Bone marrow (tissue), 2 donors: ENCODE measurements around the gene TSHZ3.

Experiments
- DNase-seq, 2 donors: peaks; one replicate each; lab custom pipeline; 2025; lab: John Stamatoyannopoulos, UW

Gene TSHZ3

DNA sequence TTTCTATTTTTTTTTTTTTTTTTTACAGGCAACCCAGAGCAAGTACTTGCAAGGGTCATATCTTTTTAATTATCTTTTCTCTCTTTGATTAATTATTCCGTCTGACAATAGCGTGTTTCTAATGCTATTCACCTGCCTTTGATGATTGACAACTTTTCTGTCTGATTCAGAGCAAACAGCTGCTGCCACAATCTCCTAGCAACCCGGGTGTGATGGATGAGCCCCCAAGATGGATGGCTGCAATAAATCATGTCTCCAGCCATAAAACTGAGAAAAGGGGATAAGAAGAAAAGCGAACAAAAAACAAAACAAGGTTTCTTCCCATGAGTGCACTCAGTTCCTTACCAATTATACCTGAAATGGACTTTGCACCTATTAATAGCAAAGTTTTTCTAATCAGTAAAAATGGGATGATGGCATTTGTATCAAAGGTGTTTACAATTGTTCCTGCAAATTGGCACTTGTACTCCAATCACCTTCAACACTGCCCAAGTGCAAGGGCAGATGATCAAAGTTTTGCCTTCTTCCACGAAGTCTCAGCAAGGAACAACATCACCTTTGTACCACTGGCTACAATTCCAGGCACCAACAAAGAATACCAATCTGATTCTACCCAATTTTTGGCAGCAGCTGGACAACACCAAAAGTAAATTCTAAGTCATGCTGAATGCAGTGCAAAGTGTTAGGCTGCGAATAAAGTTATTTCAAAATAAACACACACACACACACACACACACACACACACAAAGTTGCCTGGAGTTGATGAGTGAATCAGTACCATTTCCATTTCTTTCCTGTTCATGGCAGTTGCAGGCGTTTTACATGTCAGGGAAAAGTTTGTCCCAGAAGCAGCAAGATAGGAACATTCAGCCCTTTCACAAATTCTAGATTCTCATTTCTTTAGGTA, 12.0 kb downstream of the TSHZ3 start:
- no peak for DNase-seq

DNA sequence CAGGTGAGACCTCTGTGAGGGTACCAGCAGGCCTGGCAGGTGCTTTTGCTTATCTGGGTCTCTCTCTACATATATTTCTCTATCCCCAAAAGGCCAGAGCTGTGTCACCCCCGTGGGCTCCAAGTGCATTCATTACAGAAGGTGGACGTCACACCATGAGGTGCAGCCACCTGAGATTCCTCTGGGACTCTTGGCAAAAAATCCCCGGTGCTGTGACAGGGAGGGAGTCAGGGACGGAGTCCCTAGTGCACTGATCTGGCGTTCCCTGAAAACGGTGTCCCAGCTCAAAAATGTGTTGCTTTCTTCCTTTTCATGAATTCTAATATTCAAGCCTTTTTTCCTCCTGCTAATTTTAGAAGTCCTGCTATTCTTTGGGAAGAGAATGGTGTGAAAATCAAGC, 13.5 kb downstream of the TSHZ3 start:
- DNase-seq: no peak

GRCh38 chr19:31334849-31335624, 14.2 kb downstream of the TSHZ3 start:
- no peak for DNase-seq

DNA sequence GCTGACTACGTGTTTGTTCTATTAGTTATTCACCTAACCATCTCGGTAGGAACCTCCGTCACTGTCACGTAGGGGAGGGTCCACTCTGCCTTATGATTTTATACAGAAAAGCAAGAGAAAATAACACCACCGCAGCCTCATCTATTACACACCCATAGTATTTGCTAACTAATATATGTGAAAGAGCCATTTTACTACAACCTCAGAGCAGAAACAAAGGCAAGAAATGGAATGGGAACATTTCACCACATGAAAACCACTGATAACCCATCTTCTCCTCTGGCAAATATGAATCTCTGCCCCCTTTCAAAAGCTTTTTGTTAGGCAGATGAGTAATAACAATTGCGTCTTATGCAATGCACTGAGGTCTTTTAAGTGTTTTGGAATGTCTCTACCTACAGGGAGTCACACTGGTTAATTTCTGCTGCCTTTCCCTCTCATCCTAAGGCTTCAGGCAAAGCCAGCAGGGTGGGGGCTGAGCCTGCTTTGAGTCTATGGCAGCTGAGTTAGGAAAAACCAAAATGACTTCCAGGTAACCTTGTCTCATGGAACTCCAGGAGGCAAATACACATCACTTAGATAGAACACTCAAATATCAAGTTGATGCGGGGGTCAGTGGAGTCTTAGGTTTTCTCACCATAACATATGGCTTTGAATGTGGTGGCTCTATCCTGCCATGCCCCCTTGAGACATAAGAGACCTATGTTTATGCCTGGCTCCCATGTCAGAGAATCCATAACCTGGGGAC, 15.0 kb downstream of the TSHZ3 start:
- no peak for DNase-seq

GRCh38 chr19:31332096-31332495, 17.1 kb downstream of the TSHZ3 start:
- DNase-seq: no peak

- DNase-seq: no peak
These were observed 17.7 kb downstream of the TSHZ3 start for GRCh38 chr19:31331536-31331935.

DNA sequence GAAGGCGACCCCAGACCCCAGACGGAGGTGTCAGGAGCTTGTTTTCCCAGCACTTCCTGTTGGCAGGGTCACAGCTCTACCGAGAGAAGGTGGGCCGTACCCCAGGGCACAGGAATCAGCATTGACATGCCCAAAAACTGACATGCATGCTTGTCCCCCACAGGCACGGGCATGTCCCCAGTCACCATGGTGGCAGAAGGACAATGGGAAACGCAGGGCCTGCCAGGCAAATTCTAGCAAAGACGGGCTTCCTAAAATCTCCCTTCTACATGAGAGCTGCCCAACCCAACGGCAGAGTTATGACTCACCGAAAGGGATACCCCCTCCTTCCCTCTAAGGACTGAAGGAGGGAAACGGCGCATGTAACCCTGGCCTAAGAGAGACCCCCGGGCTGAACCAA, 18.5 kb downstream of the TSHZ3 start:
- no peak for DNase-seq

DNA sequence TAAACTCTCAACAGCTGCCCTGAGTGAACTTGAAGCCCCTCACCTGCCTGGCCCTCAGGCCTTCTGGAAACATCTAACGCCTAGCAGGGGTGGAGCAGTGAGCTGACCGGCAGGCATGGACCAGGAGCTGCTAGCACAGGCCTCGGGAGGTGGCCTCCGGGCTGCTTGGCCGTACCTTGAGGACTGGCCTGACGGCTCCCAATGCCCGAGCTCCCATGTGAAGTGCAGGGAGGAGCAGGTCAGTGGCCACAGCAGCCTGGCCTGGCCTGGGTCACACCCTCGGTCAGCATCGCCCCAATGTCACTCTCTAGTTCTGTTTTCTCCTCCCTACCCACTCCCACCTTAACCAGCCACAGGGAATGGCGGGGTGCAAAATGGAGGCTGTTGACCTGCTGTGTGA, 19.0 kb downstream of the TSHZ3 start:
- no peak for DNase-seq

GRCh38 chr19:31329819-31330218, 19.4 kb downstream of the TSHZ3 start:
- no peak for DNase-seq

DNA sequence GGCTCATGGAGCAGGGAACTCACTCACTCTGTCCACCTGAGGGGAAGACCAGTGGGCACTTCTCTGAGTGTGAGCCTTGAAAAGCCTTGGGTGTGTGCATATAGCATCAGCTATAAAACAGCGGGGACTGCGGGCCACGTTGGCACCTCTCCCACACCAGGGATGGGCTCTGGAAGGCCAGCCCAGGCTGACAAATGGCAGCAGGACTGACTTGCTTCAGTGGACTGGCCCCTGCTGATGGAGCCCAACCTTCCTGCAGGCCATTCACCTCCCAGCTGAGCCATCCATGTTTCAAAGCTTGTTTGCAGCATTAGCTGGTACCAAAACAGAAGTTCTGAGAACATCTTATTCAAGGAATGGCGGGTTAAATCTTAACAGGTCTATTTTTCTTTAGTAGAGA, 21.0 kb downstream of the TSHZ3 start:
- no peak for DNase-seq

DNA sequence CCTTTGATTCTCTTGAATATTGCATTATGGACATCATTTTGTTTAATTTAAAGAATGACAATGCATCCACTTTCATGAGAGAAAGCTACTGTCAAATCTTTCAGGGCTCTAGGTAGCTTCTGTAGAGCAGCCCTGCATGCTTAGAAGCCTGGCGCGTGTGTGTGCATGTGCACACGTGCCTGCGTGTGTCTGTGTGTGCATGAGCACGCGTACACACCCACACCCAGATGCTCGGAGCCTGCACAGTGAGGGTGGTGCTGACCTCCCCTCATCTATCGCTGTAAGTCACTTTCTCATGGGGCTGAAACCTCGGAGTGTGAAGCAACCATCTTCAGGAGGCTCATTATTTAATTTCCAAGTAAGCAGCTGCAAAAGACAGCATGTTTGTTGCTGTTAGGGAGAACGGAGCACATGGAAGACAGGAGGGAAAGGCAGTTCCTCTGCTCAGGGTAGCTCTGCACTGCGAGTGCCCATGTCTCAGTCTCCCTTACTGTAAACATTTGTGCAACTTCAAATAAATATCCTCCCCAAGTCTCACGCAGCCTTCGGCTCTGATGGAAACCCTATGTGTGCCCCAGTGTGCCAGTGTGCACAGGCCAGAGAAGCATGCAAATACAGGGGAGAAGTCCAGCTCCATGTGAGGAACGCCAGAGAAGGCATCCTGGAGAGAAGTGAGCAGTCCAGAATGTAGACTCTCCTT, 22.8 kb downstream of the TSHZ3 start:
- no peak for DNase-seq

DNA sequence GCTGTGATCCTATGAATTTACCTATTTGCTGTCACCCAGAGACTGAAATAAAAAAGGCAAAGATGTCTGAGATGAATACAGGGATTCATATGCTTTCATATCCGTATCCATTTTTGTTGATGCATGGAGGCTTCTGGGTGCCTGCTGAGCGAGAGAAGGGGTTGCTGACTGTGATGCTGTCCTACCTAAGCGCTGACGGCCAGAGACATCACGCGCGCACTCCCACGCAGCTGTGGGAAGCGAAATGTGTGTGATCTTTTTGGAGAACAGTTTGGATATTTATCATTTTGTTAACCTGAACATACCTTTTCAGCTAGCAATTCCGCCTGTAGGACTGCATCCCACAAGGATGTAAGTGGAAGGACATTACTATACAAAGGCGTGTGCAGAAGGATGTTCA, 23.9 kb downstream of the TSHZ3 start:
- DNase-seq: no peak

DNA sequence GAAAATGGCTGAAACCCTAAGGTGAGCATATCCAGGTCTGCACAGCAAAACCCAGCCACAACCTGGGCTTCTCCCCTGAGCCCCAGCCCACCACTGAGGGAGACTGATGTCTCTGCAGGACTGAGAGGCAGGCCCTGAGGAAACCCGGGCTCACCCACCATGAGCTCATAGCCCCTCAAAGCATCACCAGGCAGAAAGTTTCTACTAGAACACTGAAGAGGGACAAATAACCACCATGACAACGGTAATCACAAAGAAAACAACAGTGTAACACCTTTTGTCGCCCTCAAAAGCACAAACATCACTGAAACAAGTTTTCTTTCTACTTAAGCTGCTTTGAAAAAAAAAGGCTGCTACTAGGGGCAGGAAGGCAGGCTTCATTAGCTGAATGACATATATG, 29.8 kb downstream of the TSHZ3 start:
- DNase-seq: no peak

DNA sequence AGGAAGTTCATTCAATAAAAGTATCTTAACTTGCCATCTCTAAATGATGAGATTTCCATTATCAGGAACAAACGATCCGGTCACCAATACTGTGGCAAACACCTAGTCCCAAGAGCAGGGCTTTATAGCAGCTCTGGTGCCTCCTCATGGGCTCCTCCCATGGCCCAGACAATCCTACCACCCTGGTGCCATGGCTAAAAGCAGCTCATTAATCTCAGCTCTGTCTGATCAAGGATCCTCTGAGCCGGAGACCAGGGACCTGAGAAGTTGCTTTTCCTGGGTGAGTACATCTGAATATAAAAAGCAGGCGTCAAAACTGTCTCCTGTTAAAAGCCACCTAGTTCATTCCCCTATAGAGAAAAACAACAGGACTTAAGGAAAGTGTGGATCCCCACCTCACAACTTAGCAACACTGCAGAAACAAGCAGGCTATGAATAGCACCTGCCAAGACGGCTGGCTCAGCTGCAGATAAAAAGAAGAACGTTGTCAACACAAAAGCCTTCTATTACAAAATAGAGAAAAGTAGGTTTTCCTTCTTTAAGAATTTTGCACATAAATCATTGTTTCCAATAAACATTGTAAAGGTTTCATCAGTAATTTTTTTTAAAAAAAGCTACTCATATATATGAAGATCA, 30.3 kb downstream of the TSHZ3 start:
- DNase-seq: no peak

GRCh38 chr19:31317570-31317969, 31.7 kb downstream of the TSHZ3 start:
- DNase-seq: no peak

GRCh38 chr19:31317093-31317492, 32.1 kb downstream of the TSHZ3 start:
- DNase-seq: no peak

GRCh38 chr19:31316201-31316951, 32.9 kb downstream of the TSHZ3 start:
- no peak for DNase-seq

DNA sequence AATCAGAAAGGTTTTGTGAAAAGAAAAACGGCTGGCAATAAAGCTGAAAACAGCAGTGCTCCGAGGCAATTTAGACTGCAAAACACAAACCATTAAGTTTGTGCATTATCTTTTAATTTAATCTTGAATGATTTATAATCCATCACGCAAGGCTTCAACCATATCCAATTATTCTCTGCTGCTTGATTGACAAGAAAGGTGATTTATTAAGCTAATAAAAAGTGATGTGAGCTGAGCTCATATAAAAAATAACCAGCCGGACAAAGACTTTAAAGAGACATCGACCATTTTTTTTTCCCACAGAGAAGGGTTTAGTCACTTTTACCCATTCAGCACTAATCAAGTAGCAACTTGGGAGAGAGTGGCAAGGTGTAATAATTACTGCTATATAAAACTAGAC, 33.6 kb downstream of the TSHZ3 start:
- DNase-seq: no peak

DNA sequence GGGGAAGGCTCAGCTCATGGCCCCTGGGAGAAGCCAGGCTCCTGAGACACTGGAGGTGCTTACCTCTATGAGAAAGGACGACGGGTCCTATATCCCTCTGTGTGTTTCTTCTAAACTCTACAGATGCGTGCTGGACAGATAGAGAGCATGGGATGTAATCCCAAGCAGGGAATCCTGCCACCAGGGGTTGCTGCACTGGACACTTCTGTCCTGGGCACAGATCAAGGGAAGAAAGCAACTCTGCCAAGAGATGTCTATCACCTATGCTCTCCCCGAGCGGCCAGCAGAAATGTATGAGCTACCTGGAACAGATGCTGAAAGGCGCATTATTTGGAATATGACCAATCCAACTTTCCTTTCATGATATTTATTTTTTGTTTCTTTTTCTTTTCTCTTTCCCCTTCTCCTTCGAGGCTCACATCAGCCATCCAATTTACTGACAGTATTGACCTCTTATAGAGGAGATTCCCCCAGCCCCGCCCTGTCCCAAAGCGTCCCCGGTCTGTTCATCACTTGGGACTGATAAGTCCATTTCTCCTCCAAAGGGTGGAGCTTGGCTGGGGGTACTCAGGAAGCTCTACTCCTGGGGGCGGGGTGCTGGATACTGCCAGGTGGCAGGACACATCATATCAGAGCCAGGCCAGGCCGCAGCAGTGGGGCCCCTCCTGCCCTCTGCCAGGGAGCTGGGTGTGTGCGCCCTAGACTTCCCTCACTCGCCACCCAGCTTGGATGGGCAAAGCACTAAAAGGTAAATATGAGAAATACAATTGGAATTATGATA, 34.2 kb downstream of the TSHZ3 start:
- no peak for DNase-seq

GRCh38 chr19:31314156-31314555, 35.1 kb downstream of the TSHZ3 start:
- no peak for DNase-seq
